ENCODE results near the gene CHN1.

CHN1 gene

DNA sequence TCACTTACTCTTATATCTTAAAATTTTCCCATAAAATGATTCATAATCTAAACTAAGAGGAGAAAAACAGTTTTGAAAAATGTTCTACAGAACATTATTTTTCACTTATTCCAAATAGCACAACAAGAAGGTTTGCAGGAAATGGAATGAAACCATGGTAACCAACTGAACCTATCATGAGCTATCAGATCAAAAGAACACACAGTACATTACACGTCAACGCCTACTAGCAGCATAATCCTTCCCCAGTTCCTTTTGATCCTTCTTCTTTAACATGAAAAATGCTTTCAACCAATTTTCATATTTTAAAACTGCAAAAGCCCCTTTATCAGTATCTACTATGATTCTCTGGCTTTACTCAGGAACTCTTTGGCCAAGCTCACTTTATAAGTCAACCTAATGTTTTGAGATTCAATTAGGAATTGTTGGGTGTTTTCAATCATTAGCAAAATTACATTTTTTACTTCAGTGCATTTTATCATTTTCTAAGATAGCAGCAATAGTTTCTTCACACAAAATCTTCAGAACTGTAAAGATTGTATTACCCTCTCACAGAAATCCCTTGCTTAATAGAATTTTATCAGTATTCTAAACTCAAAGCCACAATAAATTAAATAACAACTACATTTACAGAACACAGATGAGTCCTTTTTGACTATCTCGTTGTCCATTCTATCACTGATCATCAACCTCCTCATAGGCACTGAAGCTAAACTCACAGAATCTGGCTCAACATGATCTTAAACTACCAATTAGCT is 102.5 kb downstream of the CHN1 start:
- no peak overlapping the region for H3K4me3 ChIP-seq (ENCODE audit: low read depth, low read length)
- DNase-seq (ENCODE audit: low read depth), result no peak
- TF ChIP-seq, protein P1, sequence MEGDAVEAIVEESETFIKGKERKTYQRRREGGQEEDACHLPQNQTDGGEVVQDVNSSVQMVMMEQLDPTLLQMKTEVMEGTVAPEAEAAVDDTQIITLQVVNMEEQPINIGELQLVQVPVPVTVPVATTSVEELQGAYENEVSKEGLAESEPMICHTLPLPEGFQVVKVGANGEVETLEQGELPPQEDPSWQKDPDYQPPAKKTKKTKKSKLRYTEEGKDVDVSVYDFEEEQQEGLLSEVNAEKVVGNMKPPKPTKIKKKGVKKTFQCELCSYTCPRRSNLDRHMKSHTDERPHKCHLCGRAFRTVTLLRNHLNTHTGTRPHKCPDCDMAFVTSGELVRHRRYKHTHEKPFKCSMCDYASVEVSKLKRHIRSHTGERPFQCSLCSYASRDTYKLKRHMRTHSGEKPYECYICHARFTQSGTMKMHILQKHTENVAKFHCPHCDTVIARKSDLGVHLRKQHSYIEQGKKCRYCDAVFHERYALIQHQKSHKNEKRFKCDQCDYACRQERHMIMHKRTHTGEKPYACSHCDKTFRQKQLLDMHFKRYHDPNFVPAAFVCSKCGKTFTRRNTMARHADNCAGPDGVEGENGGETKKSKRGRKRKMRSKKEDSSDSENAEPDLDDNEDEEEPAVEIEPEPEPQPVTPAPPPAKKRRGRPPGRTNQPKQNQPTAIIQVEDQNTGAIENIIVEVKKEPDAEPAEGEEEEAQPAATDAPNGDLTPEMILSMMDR (IDR thresholded peaks at IDR 0.05; ENCODE audit: control insufficient read depth, extremely low read depth, insufficient read depth), result no peak

GRCh38 chr2:174901075-174901474 is 104.1 kb downstream of the CHN1 start:
- no peak for DNase-seq (ENCODE audit: low read depth)
- no peak overlapping the region for H3K4me3 ChIP-seq (ENCODE audit: low read depth, low read length)
- TF ChIP-seq, protein P1 (IDR thresholded peaks at IDR 0.05; ENCODE audit: control insufficient read depth, extremely low read depth, insufficient read depth), result no peak

DNA sequence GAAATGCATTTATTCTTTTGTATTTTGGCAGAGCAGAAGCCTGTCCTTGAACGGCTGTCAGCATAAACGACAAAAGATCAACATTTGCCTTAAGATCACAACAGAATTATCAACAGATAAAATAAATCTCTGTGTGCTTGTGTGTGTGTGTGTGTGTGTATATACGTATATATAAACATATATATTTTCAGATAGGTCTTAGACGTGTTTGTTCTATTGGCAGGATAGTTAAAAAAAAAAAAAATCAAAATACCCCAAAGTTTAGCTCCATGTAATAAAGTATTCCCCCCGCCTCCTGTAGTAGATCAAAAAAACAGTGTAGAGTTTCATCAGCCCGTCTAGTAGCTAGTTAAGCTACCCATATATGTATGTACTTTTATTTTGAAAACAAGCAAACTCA is 107.9 kb downstream of the CHN1 start:
- DNase-seq (ENCODE audit: low read depth), result no peak
- H3K4me3 ChIP-seq (ENCODE audit: low read depth, low read length), result no peak overlapping the region
- TF ChIP-seq, protein P1 (IDR thresholded peaks at IDR 0.05; ENCODE audit: control insufficient read depth, extremely low read depth, insufficient read depth), result no peak

DNA sequence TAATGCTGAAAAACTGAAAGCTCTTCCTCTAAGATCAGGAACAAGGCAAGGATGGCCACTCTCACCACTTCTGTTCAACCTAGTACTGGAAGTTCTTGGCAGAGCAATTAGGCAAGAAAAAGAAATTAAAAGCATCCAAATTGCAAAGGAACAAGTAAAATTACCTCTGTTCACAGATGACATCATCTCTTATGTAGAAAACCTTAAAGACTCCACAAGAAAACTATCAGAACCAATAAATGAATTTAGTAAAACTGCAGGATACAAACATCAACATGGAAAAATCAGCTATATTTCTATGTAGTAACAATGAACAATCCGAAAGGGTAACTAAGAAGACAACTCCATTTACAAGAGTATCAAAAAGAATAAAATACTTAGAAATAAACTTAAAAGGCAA is 112.2 kb downstream of the CHN1 start:
- TF ChIP-seq, protein P1 (IDR thresholded peaks at IDR 0.05; ENCODE audit: control insufficient read depth, extremely low read depth, insufficient read depth), result no peak

GRCh38 chr2:174892546-174892945 is 112.6 kb downstream of the CHN1 start:
- no peak for DNase-seq (ENCODE audit: low read depth)
- TF ChIP-seq, protein P1 (IDR thresholded peaks at IDR 0.05; ENCODE audit: control insufficient read depth, extremely low read depth, insufficient read depth), result no peak
- H3K4me3 ChIP-seq (ENCODE audit: low read depth, low read length), result no peak overlapping the region

More for the DNA sequence above, 112.2 kb downstream of the CHN1 start:
- DNase-seq (ENCODE audit: low read depth), result no peak
- H3K4me3 ChIP-seq (ENCODE audit: low read depth, low read length), result no peak overlapping the region

GRCh38 chr2:174888646-174889271 is 116.4 kb downstream of the CHN1 start:
- DNase-seq (ENCODE audit: low read depth), result no peak
- TF ChIP-seq, protein P1 (IDR thresholded peaks at IDR 0.05; ENCODE audit: control insufficient read depth, extremely low read depth, insufficient read depth), result no peak
- H3K4me3 ChIP-seq (ENCODE audit: low read depth, low read length), result no peak overlapping the region
